HG03520 (cell line): ENCODE data around the gene SREBF2.
"Not testable (repeated sequence)": the region's sequence is repeated elsewhere in the genome, so short reads cannot be mapped to it uniquely, and the experiment has no call there.

Source experiments
- ATAC-seq: cut with Tn5 transposase; IDR thresholded peaks from one replicate; pipeline ENCODE4 v1.9.1; 2021; ENCODE audit warnings: mild to moderate bottlenecking, moderate library complexity; ENCODE audit not compliant: unreplicated experiment

SREBF2 gene

DNA sequence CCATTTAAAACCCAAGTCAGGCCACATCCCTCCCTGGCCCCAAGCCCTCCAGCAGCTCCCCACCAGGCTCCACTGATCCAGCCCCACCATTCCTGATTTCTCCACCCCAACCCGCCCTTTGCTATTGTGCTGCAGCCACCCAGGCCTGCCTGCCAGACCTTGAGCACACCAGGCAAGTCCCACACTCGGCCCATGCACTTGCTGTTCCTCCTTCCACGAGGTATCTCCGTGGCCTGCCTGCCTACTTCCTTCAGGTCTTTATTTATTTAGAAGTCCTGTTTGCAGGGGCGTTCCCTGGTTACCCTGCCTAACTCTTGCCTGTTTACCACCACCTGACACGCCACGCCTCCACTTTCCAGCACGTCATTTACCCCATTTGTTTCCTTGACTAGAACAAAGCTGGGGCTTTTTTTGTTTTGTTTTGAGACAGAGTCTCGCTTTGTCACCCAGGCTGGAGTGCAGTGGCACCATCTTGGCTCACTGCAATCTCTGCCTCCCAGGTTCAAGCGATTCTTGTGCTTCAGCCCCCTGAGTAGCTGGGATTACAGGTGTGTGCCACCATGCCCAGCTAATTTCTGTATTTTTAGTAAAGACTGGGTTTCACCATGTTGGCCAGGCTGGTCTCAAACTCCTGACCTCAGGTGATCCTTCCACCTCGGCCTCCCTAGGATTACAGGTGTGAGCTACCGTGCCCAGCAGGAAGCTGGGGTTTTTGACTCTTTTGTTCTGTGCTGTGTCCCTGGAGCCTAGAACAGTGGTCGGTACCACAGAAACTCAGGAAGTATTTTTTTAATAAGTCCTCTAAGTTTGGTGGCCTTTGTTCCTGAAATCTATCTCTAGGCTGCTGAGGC is 107.3 kb downstream of the SREBF2 start:
- ATAC-seq, result peak; percentile 49

DNA sequence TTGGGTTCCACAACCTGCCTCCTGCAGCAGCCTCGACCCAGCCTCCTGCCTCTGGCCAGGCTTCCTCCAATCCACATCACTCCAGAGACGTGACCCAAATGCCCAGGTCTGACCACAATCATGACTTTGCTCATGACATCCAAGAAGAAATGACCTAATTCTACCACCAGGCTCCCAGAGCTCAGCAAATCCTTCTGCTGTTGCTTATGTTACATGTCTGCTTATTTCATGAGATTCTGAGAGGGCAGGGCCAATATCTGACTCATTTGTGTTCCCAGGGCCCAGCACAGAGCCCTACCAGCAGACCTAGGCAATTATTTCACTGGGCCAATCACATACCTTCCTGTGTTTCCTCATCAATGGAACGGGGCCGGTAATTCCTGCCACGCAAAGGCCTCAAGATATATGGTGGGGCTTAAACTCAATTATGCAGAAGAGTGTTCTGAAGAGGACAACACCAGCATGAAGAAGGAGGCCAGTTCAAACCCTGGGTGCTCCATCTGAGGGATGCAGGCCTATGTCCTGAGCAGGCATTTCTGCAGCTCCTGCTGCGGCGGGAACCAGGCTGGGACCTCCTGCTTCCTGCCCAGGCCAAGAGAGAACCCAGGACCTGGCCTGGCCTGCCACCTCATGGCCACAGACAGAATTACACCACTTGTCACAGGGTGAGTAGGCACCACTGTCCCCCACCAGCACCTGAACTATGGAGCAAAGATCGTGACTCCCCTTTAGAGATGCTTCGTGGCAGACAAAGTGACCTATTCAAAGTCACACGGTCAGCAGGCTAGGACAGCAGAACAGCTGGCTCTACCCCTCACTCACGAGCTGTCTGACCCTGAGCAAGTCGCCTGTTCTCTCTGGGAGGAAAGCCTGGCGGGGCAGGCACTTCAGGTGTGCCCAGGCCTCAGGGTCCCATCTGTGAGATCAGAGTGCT is 108.2 kb downstream of the SREBF2 start:
- peak; percentile 34 for ATAC-seq

DNA sequence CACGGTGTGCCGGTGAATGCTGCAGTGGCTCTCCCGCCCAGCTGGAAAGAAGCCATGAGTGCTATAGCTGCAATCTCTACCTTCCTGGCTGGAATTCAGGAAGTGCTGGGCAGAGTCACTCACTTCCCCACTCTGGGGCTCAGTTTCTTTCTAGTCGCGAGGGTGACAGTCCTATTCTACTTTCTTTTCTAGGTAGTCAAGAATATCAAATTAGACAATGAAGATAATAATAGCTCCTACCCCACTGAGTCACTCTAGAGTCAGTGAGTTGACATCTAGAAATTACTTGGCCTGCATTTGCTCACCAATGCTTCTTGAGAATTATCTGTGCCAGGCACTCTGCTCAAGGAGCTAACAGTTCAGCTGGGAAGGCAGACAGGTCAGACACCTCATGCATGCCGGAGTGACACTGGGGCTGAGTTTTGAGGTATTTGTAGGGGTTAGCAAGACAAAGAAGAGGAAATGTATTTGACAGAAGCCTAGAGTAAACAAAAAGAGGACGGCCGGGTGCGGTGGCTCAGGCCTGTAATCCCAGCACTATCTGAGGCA is 110.8 kb downstream of the SREBF2 start:
- no peak for ATAC-seq

DNA sequence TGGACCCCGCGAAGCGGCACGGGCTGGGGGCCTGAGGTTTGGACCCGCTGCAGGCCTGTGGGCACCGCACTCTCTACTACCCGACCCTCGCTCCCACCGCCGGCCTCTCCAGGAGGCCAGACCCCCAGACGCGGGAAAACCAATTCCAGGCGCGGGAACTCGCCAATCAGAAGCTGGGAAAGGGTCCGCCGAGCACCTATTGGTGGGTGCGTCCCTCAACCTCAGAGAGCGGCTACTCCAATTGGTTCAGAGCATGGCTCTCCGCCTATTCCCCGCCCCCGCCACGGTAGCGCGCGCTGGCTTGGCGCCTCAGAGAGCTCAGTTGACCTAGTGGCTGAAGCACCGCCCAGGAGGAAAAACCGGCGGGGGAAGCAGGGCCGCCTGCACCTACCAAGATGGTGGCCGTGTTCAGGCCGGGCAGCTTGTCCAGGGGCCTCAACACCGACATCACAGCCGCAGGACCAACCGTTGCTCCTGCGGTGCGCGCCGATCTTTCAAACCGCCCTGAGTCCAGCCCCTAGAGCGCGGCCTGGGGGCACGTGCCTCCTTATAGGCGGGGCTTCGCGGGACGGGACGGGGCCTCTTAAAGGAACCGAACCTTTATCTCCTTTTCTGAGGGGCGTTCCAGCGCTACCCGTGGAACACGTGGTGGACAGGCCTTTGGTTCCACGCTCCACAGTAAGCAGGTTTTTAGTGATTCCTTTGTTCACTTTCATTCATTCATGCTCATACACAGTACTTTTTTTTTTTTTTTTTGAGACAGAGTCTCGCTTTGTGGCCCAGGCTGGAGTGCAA is 113.9 kb downstream of the SREBF2 start, which contains the start of gene CENPM:
CENPM (minus strand) TSS at position 524 of the 795 bp plus-strand sequence; CDS start at position 448, 76 bp downstream.
- ATAC-seq, result peak; percentile 74

DNA sequence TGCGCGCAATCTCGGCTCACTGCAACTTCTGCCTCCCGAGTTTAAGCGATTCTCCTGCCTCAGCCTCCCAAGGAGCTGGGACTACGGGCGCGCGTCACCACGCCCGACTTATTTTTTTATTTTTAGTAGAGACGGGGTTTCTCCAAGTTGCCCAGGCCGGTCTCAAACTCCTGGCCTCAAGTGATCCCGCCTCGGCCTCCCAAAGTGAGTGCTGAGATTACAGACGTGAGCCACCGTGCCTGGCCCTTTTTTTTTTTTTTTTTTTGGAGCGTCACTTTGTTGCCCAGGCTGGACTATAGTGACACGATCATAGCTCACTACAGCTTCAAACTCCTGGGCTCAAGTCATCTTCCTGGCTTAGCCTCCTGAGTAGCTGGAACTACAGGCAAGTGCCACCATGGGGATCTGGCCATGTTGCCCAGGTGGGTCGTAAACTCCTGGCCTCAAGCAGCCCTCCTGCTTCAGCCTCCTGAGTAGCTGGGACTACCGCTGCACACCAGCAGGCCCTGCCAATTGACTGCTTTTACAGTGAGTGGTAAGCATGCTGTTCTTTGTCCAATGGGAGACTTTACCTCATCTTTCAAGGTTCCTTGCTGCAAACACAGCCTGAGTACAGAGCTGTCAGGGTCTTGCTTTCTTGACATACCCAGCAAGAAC is 114.6 kb downstream of the SREBF2 start:
- no peak for ATAC-seq

DNA sequence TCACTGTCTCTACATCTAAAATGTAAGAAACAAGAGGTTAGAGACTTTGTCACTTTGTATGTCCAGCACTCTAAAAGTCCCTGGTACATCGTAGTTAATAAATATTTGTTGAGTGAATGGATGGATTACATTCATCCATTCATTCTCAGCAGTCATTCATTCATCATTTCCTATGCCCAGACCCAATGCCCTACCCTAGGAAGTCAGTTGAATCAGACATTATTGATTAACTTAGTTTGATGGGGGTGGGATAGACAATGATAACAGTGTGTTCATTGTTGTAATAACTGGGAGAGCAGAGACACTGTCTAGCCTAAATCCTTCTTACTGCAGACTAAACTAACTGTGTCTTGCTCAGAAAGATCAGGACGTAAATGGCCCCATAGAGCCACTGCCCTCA is 115.2 kb downstream of the SREBF2 start:
- no peak for ATAC-seq

DNA sequence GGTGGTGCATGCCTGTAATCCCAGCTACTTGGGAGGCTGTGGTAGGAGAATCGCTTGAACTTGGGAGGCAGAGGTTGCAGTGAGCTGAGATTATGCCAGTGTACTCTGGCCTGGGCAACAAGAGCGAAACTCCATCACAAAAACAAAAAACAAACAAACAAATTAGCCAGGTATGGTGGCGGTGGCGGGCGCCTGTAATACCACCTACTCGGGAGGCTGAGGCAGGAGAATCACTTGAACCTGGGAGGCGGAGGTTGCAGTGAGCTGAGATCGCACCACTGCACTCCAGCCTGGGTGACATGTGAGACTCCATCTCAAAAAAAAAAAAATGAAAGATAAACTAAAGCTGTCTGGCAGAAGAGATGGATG is 116.0 kb downstream of the SREBF2 start:
- ATAC-seq, result not testable (repeated sequence)

DNA sequence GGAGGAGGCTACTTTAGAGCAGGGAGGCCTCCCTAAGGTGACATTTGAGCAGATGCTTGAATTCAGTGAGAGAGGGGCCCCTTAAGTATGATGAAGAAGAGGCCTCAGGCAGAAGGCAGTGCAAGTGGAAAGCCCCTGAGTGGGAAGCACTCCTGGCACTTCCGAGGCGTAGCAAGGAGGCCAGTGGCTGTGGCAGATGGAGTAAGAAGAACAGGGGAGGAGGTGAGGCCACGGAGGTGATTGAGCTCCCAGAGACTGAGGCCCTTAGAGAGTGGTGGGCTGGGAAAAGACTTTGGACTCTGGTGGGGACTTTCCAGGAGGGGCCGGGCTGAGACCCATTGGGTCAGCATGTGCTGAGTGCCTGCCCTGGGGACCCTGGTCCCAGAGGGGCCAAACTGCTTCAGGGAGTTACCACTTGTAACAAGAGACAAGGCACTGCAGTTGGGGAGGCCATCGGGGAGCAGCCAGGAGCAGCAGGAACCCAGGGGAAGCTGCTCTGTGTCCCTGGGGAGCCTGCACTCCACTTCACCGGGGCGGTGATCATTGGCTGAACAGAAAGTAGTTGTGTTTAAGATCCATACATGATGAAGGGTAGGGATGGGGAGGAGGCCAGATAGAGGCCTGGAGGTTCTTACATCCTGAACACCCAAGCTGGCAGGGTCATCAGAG is 116.5 kb downstream of the SREBF2 start:
- ATAC-seq, result no peak

DNA sequence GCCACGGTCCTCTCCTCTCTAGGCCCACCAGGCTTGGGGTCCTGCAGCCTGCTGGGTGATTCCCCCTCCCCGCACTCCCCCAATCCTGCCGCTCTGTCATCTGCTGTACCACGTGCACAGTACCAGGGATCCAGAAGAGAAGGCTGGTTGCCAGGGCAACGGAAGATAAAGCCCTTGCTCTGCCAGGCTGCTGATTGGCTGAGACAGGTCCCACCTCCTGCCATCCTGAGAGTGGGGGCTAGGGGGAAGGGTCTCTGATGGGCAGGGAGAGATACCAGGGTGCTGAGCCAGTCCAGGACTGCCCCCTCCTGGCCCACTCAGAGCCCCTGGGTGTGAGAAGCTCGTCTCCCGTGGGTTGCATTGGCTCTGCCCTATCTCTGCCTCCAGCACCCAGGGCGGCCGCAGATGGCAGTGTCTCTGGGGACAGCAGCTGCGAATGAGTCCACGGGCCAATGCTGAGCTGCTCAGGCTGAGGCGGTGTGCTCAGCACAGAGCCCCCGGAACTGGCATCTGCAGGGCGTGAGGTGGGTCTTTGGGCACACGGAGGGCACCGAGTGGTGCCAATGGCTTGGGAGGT is 119.1 kb downstream of the SREBF2 start, which contains the start of gene SMIM45:
SMIM45 (plus strand) TSS at position 253 of the 577 bp plus-strand sequence.
- ATAC-seq, result no peak

DNA sequence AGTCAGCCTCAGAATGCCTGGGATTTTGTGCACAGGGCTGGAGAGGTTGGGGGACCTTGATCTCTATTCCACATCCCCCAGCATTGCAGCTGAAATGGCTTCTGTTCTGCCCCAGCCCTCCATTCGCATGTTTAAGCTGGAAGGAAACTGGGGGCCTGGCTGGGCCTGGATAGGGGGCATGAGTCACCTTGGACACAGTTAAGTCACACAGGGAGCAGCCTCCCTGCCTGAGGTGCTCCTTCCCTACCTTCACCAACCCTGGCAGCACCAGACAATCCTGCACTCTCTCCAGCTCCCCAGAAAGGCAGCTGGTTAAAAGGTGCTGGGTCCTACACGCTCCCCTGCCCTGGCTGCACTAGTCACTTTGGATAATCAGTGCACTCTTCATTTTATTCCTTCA is 119.8 kb downstream of the SREBF2 start:
- no peak for ATAC-seq
